ENCODE results near the gene SHC2.

SHC2 gene

DNA sequence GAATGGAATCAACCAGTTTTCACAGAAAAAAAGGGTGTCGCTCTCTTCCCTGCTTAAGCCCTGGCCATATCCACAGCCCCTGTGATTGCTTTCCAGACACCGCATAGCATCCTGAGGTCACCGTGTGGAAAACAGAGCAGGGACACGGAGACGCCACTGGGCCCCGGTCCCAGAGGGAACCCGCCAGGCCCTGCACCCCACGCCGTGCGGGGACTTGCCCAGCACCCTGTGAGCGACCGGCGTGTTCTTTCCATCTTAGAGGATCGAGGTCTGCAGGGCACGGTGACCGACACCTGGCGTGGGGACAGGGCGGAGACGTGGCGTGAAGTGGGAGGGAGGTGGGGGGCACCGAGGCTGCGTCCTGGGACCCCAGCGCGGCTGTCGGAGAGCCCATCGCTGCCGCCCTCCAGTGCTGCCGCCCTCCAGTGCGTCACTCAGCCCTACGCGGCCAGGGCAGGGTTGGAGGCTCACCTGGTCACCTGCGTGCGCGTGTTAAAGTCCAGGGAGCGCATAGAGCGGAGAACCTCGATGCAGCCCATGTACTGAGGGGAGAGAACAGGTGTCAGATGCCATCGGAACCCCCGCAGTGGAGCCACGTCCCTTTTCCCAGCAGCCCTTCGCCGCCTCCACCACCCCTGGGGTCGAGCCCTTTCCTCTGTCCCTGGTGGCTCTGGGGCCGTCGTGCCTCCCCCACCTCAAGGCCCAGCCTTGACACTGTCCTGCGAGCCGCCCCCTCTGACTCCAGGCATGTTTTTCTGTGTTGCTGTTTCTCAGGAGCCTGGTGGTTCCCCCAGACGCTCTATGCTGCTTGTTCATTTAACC, 20.2 kb downstream of the SHC2 start:
- TF ChIP-seq, protein P1, sequence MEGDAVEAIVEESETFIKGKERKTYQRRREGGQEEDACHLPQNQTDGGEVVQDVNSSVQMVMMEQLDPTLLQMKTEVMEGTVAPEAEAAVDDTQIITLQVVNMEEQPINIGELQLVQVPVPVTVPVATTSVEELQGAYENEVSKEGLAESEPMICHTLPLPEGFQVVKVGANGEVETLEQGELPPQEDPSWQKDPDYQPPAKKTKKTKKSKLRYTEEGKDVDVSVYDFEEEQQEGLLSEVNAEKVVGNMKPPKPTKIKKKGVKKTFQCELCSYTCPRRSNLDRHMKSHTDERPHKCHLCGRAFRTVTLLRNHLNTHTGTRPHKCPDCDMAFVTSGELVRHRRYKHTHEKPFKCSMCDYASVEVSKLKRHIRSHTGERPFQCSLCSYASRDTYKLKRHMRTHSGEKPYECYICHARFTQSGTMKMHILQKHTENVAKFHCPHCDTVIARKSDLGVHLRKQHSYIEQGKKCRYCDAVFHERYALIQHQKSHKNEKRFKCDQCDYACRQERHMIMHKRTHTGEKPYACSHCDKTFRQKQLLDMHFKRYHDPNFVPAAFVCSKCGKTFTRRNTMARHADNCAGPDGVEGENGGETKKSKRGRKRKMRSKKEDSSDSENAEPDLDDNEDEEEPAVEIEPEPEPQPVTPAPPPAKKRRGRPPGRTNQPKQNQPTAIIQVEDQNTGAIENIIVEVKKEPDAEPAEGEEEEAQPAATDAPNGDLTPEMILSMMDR (IDR thresholded peaks at IDR 0.05; ENCODE audit: unreplicated experiment in 3 of 3): no peak
- Mint-ChIP-seq H3K4me1 (peaks cover 13% of the 10 kb centered on the region), H3K36me3 (ENCODE audit: low read depth) (peaks cover 21% of the 10 kb centered on the region), H3K27ac (no peak overlapping the region), H3K4me3 (no peak overlapping the region), H3K9me3 (no peaks in the 10 kb centered on the region), H3K27me3 (ENCODE audit: low read depth) (peaks cover 4% of the 10 kb centered on the region)

DNA sequence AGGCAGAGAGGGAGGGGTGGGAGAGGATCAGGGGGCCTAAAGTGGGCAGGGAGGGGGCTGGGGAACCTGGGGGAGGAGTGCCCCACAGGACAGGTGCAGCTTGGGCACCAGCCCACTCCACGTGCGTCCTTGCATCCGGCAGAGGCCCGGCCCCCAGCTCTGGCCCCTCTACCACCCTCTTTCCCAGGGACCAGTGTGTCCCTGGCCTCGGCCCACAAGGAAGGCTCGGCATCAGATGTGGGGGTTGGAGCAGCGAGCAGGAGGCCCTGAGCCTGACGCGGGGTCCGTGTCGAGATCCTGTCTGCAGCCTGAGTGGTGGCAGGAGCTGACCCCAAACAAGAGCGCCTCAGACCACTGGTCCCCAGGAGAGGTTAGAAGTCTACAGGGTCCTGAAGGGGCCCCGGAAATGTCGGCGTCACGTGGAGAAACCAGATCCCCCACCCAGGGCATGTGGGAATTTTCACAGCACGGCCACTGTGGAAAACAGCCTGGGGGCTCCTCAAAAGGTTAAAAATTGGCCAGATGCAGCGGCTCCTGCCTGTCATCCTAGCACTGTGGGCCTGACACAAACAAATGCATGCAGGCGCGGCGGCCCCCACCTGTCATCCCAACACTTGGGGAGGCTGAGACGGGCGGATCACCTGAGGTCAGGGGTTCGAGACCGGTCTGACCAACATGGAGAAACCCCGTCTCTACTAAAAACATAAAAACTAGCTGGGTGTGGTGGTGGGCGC, 21.5 kb downstream of the SHC2 start:
- peaks cover 4% of the 10 kb centered on the region for H3K27me3 Mint-ChIP-seq (ENCODE audit: low read depth)
- TF ChIP-seq, protein P1 (IDR thresholded peaks at IDR 0.05; ENCODE audit: unreplicated experiment in 3 of 3): no peak
- no peak overlapping the region for H3K27ac Mint-ChIP-seq
- H3K4me1 Mint-ChIP-seq: peaks cover 16% of the 10 kb centered on the region
- no peaks in the 10 kb centered on the region for H3K9me3 Mint-ChIP-seq
- H3K4me3 Mint-ChIP-seq: no peak overlapping the region
- peaks cover 24% of the 10 kb centered on the region for H3K36me3 Mint-ChIP-seq (ENCODE audit: low read depth)

DNA sequence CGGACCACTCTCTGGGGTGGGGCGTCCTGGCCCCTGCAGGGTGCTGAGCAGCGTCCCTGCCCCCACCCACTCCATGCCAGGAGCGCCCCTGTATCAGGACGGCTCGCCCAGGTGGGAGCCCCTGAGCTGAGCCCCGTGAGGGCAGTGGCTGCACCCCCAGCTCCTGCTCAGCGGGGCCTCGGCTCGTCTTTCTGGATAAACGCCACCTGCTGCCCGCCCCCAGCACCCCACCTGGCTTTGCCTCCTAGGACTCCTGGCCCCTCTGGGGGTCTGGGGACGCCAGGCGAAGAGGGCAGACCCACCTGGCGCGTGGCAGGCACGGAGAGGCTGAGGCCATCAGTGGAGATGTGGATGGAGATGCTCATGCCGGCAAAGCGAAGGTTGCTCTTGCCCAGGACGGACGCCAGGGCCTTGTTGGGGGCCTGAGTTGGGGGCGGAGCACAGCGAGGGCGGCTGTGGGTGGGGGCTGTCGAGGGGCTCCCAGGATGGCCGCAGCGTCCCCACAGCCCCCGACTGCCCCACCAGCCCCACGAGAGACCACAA, 22.3 kb downstream of the SHC2 start:
- Mint-ChIP-seq H3K4me3 (no peak overlapping the region), H3K4me1 (peaks cover 16% of the 10 kb centered on the region), H3K36me3 (ENCODE audit: low read depth) (peaks cover 24% of the 10 kb centered on the region), H3K9me3 (no peaks in the 10 kb centered on the region), H3K27me3 (ENCODE audit: low read depth) (peaks cover 4% of the 10 kb centered on the region), H3K27ac (no peak overlapping the region)
- TF ChIP-seq, protein P1 (IDR thresholded peaks at IDR 0.05; ENCODE audit: unreplicated experiment in 3 of 3): no peak

DNA sequence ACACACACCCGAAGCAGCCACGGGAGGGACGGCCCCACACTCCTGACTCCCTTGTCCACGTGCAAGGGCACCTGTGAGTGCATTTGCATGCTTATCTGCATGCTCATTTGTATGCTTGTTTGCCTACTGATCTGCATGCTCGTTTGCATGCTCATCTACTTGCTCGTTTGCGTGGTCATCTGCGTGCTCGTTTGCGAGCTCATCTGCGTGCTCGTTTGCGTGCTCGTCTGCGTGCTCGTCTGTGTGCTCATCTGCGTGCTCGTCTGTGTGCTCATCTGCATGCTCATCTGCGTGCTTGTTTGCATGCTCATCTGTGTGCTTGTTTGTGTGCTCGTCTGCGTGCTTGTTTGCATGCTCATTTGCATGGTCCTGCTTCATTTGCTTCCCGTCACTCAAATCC, 23.8 kb downstream of the SHC2 start:
- TF ChIP-seq, protein P1 (IDR thresholded peaks at IDR 0.05; ENCODE audit: unreplicated experiment in 3 of 3): no peak
- H3K36me3 Mint-ChIP-seq (ENCODE audit: low read depth): peaks cover 22% of the 10 kb centered on the region
- H3K27me3 Mint-ChIP-seq (ENCODE audit: low read depth): peaks cover 4% of the 10 kb centered on the region
- H3K4me3 Mint-ChIP-seq: no peak overlapping the region
- no peak overlapping the region for H3K27ac Mint-ChIP-seq
- H3K4me1 Mint-ChIP-seq: peaks cover 16% of the 10 kb centered on the region
- no peaks in the 10 kb centered on the region for H3K9me3 Mint-ChIP-seq

DNA sequence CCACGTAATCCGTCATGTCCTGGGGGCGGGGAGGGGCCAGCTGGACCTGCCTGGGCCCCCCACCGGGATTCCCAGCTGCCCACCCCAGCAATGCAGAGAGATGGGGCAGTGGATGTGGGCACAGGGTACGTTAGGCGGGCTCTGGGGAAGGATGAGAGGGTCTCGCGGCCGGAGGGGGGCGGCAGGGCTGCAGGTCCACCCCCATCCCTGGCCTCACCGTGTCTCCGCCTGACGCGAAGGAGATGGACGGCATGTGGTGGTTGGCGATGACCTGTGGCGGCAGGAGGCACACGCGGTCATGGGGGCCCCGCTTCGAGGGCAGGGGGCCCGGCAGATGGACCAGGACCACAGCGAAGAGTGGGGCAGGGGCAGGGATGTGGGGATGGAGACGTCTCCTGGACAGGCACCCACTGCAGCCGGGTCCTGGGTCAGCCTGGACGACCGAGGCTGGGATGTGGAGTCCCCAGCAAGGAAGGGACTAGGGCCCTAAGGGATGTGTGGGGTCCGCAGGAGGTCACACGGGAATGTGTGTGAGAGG, 24.4 kb downstream of the SHC2 start:
- no peak overlapping the region for H3K27ac Mint-ChIP-seq
- TF ChIP-seq, protein P1 (IDR thresholded peaks at IDR 0.05; ENCODE audit: unreplicated experiment in 3 of 3): no peak
- peaks cover 16% of the 10 kb centered on the region for H3K36me3 Mint-ChIP-seq (ENCODE audit: low read depth)
- H3K4me3 Mint-ChIP-seq: no peak overlapping the region
- no peaks in the 10 kb centered on the region for H3K9me3 Mint-ChIP-seq
- H3K27me3 Mint-ChIP-seq (ENCODE audit: low read depth): peaks cover 4% of the 10 kb centered on the region
- peaks cover 11% of the 10 kb centered on the region for H3K4me1 Mint-ChIP-seq

Data from nephron (organoid).